ENCODE measurements around the gene GTPBP3. TPM values are rescaled to one million over a fixed set of nuclear protein-coding genes. Genes with fewer than 3 reads are reported as not detected.
A peak's percentile ranks its signal among the peaks of the same experiment; 100 is the strongest.

The GTPBP3 gene
- total and polyA plus RNA-seq, 2 of the 13 experiments (the other 11 are each of a cell fraction or from before 2014, with no cell fraction given), result 17.5 to 30.0 TPM

DNA sequence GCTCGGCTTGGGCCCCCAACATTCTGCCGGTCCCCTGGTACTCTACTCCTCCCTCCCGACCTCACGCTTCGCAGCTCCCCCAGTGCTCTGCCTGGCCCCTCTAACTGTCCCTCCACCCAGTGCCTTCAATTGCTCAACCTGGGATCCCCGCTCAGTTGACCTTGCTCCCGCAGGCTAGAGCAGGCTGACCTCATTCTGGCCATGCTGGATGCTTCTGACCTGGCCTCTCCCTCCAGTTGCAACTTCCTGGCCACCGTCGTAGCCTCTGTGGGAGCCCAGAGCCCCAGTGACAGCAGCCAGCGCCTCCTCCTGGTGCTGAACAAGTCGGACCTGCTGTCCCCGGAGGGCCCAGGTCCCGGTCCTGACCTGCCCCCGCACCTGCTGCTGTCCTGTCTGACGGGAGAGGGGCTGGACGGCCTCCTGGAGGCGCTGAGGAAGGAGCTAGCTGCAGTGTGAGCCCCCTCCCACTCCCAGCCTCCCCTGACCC is 3.6 kb downstream of the GTPBP3 start (continued):
- no peak for TF ChIP-seq SIX1 (CRISPR knock-in tag; IDR thresholded peaks at IDR 0.05; ENCODE audit: borderline replicate concordance)
- TF ChIP-seq ZFP1 (CRISPR knock-in tag; IDR thresholded peaks at IDR 0.05), result no peak
- TF ChIP-seq ARNT2 (CRISPR knock-in tag; IDR thresholded peaks at IDR 0.05; ENCODE audit: low read depth), result peak; percentile 67; the same call in 1 of the 2 replicates
- TF ChIP-seq, protein P1, sequence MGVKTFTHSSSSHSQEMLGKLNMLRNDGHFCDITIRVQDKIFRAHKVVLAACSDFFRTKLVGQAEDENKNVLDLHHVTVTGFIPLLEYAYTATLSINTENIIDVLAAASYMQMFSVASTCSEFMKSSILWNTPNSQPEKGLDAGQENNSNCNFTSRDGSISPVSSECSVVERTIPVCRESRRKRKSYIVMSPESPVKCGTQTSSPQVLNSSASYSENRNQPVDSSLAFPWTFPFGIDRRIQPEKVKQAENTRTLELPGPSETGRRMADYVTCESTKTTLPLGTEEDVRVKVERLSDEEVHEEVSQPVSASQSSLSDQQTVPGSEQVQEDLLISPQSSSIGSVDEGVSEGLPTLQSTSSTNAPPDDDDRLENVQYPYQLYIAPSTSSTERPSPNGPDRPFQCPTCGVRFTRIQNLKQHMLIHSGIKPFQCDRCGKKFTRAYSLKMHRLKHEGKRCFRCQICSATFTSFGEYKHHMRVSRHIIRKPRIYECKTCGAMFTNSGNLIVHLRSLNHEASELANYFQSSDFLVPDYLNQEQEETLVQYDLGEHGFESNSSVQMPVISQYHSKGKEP (CRISPR knock-in tag; IDR thresholded peaks at IDR 0.05), result no peak
- TF ChIP-seq, protein P2, sequence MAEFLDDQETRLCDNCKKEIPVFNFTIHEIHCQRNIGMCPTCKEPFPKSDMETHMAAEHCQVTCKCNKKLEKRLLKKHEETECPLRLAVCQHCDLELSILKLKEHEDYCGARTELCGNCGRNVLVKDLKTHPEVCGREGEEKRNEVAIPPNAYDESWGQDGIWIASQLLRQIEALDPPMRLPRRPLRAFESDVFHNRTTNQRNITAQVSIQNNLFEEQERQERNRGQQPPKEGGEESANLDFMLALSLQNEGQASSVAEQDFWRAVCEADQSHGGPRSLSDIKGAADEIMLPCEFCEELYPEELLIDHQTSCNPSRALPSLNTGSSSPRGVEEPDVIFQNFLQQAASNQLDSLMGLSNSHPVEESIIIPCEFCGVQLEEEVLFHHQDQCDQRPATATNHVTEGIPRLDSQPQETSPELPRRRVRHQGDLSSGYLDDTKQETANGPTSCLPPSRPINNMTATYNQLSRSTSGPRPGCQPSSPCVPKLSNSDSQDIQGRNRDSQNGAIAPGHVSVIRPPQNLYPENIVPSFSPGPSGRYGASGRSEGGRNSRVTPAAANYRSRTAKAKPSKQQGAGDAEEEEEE (CRISPR knock-in tag; IDR thresholded peaks at IDR 0.05; ENCODE audit: borderline replicate concordance), result no peak
- no peak for TF ChIP-seq ZZZ3 (CRISPR knock-in tag; IDR thresholded peaks at IDR 0.05; ENCODE audit: borderline replicate concordance)
- TF ChIP-seq TCF7 (IDR thresholded peaks at IDR 0.05; ENCODE audit: low read depth), result no peak
- TF ChIP-seq PHF8 (CRISPR knock-in tag; IDR thresholded peaks at IDR 0.05), result peak; percentile 16
- TF ChIP-seq PAF1 (CRISPR knock-in tag; IDR thresholded peaks at IDR 0.05), result no peak
- TF ChIP-seq, protein P3, sequence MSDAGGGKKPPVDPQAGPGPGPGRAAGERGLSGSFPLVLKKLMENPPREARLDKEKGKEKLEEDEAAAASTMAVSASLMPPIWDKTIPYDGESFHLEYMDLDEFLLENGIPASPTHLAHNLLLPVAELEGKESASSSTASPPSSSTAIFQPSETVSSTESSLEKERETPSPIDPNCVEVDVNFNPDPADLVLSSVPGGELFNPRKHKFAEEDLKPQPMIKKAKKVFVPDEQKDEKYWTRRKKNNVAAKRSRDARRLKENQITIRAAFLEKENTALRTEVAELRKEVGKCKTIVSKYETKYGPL (CRISPR knock-in tag; IDR thresholded peaks at IDR 0.05), result no peak
- TF ChIP-seq ZFP90 (CRISPR knock-in tag; IDR thresholded peaks at IDR 0.05; ENCODE audit: borderline replicate concordance), result peak; percentile 54; the same call in 1 of the 2 replicates
- no peak; the same call in 1 of the 2 replicates for TF ChIP-seq SP2 (CRISPR knock-in tag; IDR thresholded peaks at IDR 0.05)
- no peak for TF ChIP-seq ZNF160 (CRISPR knock-in tag; IDR thresholded peaks at IDR 0.05)
- TF ChIP-seq, protein P4, sequence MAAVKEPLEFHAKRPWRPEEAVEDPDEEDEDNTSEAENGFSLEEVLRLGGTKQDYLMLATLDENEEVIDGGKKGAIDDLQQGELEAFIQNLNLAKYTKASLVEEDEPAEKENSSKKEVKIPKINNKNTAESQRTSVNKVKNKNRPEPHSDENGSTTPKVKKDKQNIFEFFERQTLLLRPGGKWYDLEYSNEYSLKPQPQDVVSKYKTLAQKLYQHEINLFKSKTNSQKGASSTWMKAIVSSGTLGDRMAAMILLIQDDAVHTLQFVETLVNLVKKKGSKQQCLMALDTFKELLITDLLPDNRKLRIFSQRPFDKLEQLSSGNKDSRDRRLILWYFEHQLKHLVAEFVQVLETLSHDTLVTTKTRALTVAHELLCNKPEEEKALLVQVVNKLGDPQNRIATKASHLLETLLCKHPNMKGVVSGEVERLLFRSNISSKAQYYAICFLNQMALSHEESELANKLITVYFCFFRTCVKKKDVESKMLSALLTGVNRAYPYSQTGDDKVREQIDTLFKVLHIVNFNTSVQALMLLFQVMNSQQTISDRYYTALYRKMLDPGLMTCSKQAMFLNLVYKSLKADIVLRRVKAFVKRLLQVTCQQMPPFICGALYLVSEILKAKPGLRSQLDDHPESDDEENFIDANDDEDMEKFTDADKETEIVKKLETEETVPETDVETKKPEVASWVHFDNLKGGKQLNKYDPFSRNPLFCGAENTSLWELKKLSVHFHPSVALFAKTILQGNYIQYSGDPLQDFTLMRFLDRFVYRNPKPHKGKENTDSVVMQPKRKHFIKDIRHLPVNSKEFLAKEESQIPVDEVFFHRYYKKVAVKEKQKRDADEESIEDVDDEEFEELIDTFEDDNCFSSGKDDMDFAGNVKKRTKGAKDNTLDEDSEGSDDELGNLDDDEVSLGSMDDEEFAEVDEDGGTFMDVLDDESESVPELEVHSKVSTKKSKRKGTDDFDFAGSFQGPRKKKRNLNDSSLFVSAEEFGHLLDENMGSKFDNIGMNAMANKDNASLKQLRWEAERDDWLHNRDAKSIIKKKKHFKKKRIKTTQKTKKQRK (IDR thresholded peaks at IDR 0.05; ENCODE audit: low read length), result no peak
- TF ChIP-seq RFXANK (CRISPR knock-in tag; IDR thresholded peaks at IDR 0.05), result no peak
- 0 out of 2 replicates have a peak, but pooled peaks have one; percentile 52 for TF ChIP-seq RBAK (CRISPR knock-in tag; IDR thresholded peaks at IDR 0.05)
- no peak for TF ChIP-seq ISX (CRISPR knock-in tag; conservative IDR thresholded peaks at IDR 0.05)
- TF ChIP-seq, protein P5, sequence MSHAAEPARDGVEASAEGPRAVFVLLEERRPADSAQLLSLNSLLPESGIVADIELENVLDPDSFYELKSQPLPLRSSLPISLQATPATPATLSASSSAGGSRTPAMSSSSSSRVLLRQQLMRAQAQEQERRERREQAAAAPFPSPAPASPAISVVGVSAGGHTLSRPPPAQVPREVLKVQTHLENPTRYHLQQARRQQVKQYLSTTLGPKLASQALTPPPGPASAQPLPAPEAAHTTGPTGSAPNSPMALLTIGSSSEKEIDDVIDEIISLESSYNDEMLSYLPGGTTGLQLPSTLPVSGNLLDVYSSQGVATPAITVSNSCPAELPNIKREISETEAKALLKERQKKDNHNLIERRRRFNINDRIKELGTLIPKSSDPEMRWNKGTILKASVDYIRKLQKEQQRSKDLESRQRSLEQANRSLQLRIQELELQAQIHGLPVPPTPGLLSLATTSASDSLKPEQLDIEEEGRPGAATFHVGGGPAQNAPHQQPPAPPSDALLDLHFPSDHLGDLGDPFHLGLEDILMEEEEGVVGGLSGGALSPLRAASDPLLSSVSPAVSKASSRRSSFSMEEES (CRISPR knock-in tag; IDR thresholded peaks at IDR 0.05), result no peak
- TF ChIP-seq YEATS4 (CRISPR knock-in tag; IDR thresholded peaks at IDR 0.05; ENCODE audit: borderline replicate concordance), result no peak
- TF ChIP-seq ZNF264 (CRISPR knock-in tag; IDR thresholded peaks at IDR 0.05), result no peak
- no peak for TF ChIP-seq ZNF3 (CRISPR knock-in tag; IDR thresholded peaks at IDR 0.05)
- no peak for TF ChIP-seq KDM6A (CRISPR knock-in tag; IDR thresholded peaks at IDR 0.05; ENCODE audit: low read depth)
- no peak for TF ChIP-seq ZNF263 (CRISPR knock-in tag; IDR thresholded peaks at IDR 0.05)
- TF ChIP-seq ZMAT3 (CRISPR knock-in tag; conservative IDR thresholded peaks at IDR 0.05), result no peak; the same call in 1 of the 2 replicates
- TF ChIP-seq HMG20B (CRISPR knock-in tag; conservative IDR thresholded peaks at IDR 0.05), result no peak
